Activated naive CD8-positive, alpha-beta T cell treated with anti-CD3 and anti-CD28 coated beads, Interleukin-2, amount 10 ng/mL, durations not matched to agents 7 days and 5 days (primary cell): ENCODE data around the gene TAB3. TPM values are rescaled to one million over a fixed set of nuclear protein-coding genes. Genes with fewer than 3 reads are reported as not detected.
"Not testable (repeated sequence)": the region's sequence is repeated elsewhere in the genome, so short reads cannot be mapped to it uniquely, and the experiment has no call there.

Source experiments
- ATAC-seq: fragments of 150-1000 bp; cut with Tn5 transposase; one replicate; pipeline ENCODE4 v1.10.0; 2021; ENCODE audit warnings: low read depth, moderate library complexity
- POLR2A ChIA-PET: fragments of 350-600 bp; sonication (Branson Sonifier 250); formaldehyde crosslinking; loops from one replicate; lab custom pipeline; 2021; ENCODE audit warnings: antibody characterized with exemption; lab: Charles Lee
- DNase-seq: peaks from one replicate; pipeline ENCODE4 v3.0.0; 2021
- H3K27ac Mint-ChIP-seq: one replicate; pipeline ENCODE4 v1.8.0; 2022; ENCODE audit warnings: mild to moderate bottlenecking, mixed read lengths
- H3K27me3 Mint-ChIP-seq: one replicate; pipeline ENCODE4 v1.8.0; 2022; ENCODE audit warnings: mild to moderate bottlenecking, moderate library complexity, mixed read lengths
- H3K36me3 Mint-ChIP-seq: one replicate; pipeline ENCODE4 v1.8.0; 2021; ENCODE audit warnings: mild to moderate bottlenecking, mixed read lengths
- H3K4me1 Mint-ChIP-seq: one replicate; pipeline ENCODE4 v1.8.0; 2021; ENCODE audit warnings: mixed read lengths
- H3K4me3 Mint-ChIP-seq: one replicate; pipeline ENCODE4 v1.8.0; 2022; ENCODE audit warnings: mild to moderate bottlenecking, moderate library complexity, mixed read lengths
- H3K9me3 Mint-ChIP-seq: one replicate; pipeline ENCODE4 v1.8.0; 2021; ENCODE audit warnings: mixed read lengths
- total RNA-seq, 2 experiments: library from RNA; stranded (reverse); gene quantifications; one replicate each; pipeline ENCODE4 v1.2.3, GENCODE V29; 2021

The TAB3 gene
- total RNA-seq, 2 experiments from 2014 or later: 17.3 to 20.7 TPM

- H3K27me3 Mint-ChIP-seq: peaks cover 1% of the 10 kb centered on the region
- no peaks in the 10 kb centered on the region for H3K36me3 Mint-ChIP-seq
- no peak for DNase-seq
- no peak overlapping the region for H3K4me3 Mint-ChIP-seq
- H3K4me1 Mint-ChIP-seq: peaks cover 19% of the 10 kb centered on the region
- no peak for ATAC-seq
- POLR2A ChIA-PET: no interaction called here
- H3K27ac Mint-ChIP-seq: no peak overlapping the region
- H3K9me3 Mint-ChIP-seq: no peaks in the 10 kb centered on the region
Measured at GRCh38 chrX:30824275-30824674, 64.8 kb downstream of the TAB3 start.

- ATAC-seq: no peak
- DNase-seq: no peak
- Mint-ChIP-seq H3K27me3 (peaks cover 1% of the 10 kb centered on the region), H3K4me1 (peaks cover 24% of the 10 kb centered on the region), H3K27ac (no peak overlapping the region), H3K4me3 (no peak overlapping the region), H3K9me3 (no peaks in the 10 kb centered on the region), H3K36me3 (no peaks in the 10 kb centered on the region)
- POLR2A ChIA-PET: no interaction called here
Measured at GRCh38 chrX:30822764-30823163, 66.3 kb downstream of the TAB3 start.

GRCh38 chrX:30822068-30822681 lies 66.9 kb downstream of the TAB3 start:
- H3K27ac Mint-ChIP-seq: no peak overlapping the region

GRCh38 chrX:30821116-30821515 lies 67.9 kb downstream of the TAB3 start:
- POLR2A ChIA-PET: no interaction called here
- ATAC-seq: no peak
- H3K4me1 Mint-ChIP-seq: peaks cover 21% of the 10 kb centered on the region
- H3K4me3 Mint-ChIP-seq: no peak overlapping the region
- DNase-seq: no peak
- H3K27me3 Mint-ChIP-seq: peaks cover 1% of the 10 kb centered on the region
- no peaks in the 10 kb centered on the region for H3K36me3 Mint-ChIP-seq
- no peaks in the 10 kb centered on the region for H3K9me3 Mint-ChIP-seq
- no peak overlapping the region for H3K27ac Mint-ChIP-seq

More at GRCh38 chrX:30822068-30822681, 66.9 kb downstream of the TAB3 start:
- H3K4me1 Mint-ChIP-seq: peaks cover 24% of the 10 kb centered on the region
- H3K36me3 Mint-ChIP-seq: no peaks in the 10 kb centered on the region
- DNase-seq (no peak), ATAC-seq (no peak)
- no peaks in the 10 kb centered on the region for H3K9me3 Mint-ChIP-seq
- POLR2A ChIA-PET: no interaction called here
- peaks cover 1% of the 10 kb centered on the region for H3K27me3 Mint-ChIP-seq
- H3K4me3 Mint-ChIP-seq: no peak overlapping the region

- no peak for DNase-seq
- Mint-ChIP-seq H3K27me3 (peaks cover 1% of the 10 kb centered on the region), H3K9me3 (no peaks in the 10 kb centered on the region), H3K4me1 (peaks cover 11% of the 10 kb centered on the region), H3K4me3 (no peak overlapping the region), H3K27ac (no peak overlapping the region), H3K36me3 (no peaks in the 10 kb centered on the region)
- no peak for ATAC-seq
- POLR2A ChIA-PET: no interaction called here
Measured at GRCh38 chrX:30819080-30819479, 70.0 kb downstream of the TAB3 start.

- Mint-ChIP-seq H3K27ac (no peak overlapping the region), H3K27me3 (no peaks in the 10 kb centered on the region), H3K4me3 (no peak overlapping the region), H3K9me3 (no peaks in the 10 kb centered on the region), H3K36me3 (no peaks in the 10 kb centered on the region), H3K4me1 (peaks cover 7% of the 10 kb centered on the region)
- DNase-seq (no peak), ATAC-seq (no peak)
- POLR2A ChIA-PET: no interaction called here
Measured at GRCh38 chrX:30816079-30816478, 73.0 kb downstream of the TAB3 start.

- Mint-ChIP-seq H3K27me3 (no peaks in the 10 kb centered on the region), H3K4me1 (peaks cover 7% of the 10 kb centered on the region), H3K4me3 (no peak overlapping the region), H3K36me3 (no peaks in the 10 kb centered on the region), H3K27ac (no peak overlapping the region), H3K9me3 (no peaks in the 10 kb centered on the region)
- ATAC-seq: no peak
- POLR2A ChIA-PET: no interaction called here
- DNase-seq: no peak
Measured at GRCh38 chrX:30814978-30815377, 74.1 kb downstream of the TAB3 start.

- Mint-ChIP-seq H3K4me3 (no peak overlapping the region), H3K36me3 (no peaks in the 10 kb centered on the region), H3K27me3 (no peaks in the 10 kb centered on the region), H3K4me1 (no peaks in the 10 kb centered on the region), H3K9me3 (no peaks in the 10 kb centered on the region), H3K27ac (no peak overlapping the region)
- POLR2A ChIA-PET: no interaction called here
- DNase-seq (no peak), ATAC-seq (no peak)
Measured at GRCh38 chrX:30812326-30812725, 76.7 kb downstream of the TAB3 start.

- no peak overlapping the region for H3K27ac Mint-ChIP-seq
- H3K36me3 Mint-ChIP-seq: no peaks in the 10 kb centered on the region
- no peaks in the 10 kb centered on the region for H3K27me3 Mint-ChIP-seq
- no peaks in the 10 kb centered on the region for H3K4me1 Mint-ChIP-seq
- DNase-seq: no peak
- no peaks in the 10 kb centered on the region for H3K9me3 Mint-ChIP-seq
- no peak overlapping the region for H3K4me3 Mint-ChIP-seq
- POLR2A ChIA-PET: no interaction called here
- ATAC-seq: no peak
Measured at GRCh38 chrX:30806187-30806728, 82.8 kb downstream of the TAB3 start.

- DNase-seq: no peak
- POLR2A ChIA-PET: no interaction called here
- no peak for ATAC-seq
- Mint-ChIP-seq H3K27me3 (no peaks in the 10 kb centered on the region), H3K4me1 (no peaks in the 10 kb centered on the region), H3K36me3 (no peaks in the 10 kb centered on the region), H3K9me3 (no peaks in the 10 kb centered on the region), H3K4me3 (no peak overlapping the region), H3K27ac (no peak overlapping the region)
Measured at GRCh38 chrX:30804462-30804861, 84.6 kb downstream of the TAB3 start.

- POLR2A ChIA-PET: no interaction called here
- Mint-ChIP-seq H3K27ac (no peak overlapping the region), H3K9me3 (no peaks in the 10 kb centered on the region), H3K4me1 (no peaks in the 10 kb centered on the region), H3K4me3 (no peak overlapping the region), H3K36me3 (no peaks in the 10 kb centered on the region), H3K27me3 (no peaks in the 10 kb centered on the region)
- ATAC-seq: no peak
- no peak for DNase-seq
Measured at GRCh38 chrX:30800901-30801300, 88.2 kb downstream of the TAB3 start.

GRCh38 chrX:30799327-30799726 lies 89.7 kb downstream of the TAB3 start:
- H3K4me3 Mint-ChIP-seq: no peak overlapping the region
- H3K9me3 Mint-ChIP-seq: no peaks in the 10 kb centered on the region
- no peaks in the 10 kb centered on the region for H3K4me1 Mint-ChIP-seq

GRCh38 chrX:30798810-30799209 lies 90.2 kb downstream of the TAB3 start:
- no peak overlapping the region for H3K4me3 Mint-ChIP-seq
- DNase-seq (no peak), ATAC-seq (no peak)
- H3K4me1 Mint-ChIP-seq: no peaks in the 10 kb centered on the region
- no peaks in the 10 kb centered on the region for H3K36me3 Mint-ChIP-seq
- POLR2A ChIA-PET: no interaction called here
- H3K27ac Mint-ChIP-seq: no peak overlapping the region
- no peaks in the 10 kb centered on the region for H3K9me3 Mint-ChIP-seq
- no peaks in the 10 kb centered on the region for H3K27me3 Mint-ChIP-seq

More at GRCh38 chrX:30799327-30799726, 89.7 kb downstream of the TAB3 start:
- Mint-ChIP-seq H3K27ac (no peak overlapping the region), H3K36me3 (no peaks in the 10 kb centered on the region), H3K27me3 (no peaks in the 10 kb centered on the region)
- DNase-seq (no peak), ATAC-seq (no peak)
- POLR2A ChIA-PET: no interaction called here

GRCh38 chrX:30797301-30797700 lies 91.8 kb downstream of the TAB3 start:
- H3K27me3 Mint-ChIP-seq, POLR2A ChIA-PET, H3K9me3 Mint-ChIP-seq, H3K27ac Mint-ChIP-seq, H3K36me3 Mint-ChIP-seq, H3K4me3 Mint-ChIP-seq, DNase-seq, ATAC-seq, H3K4me1 Mint-ChIP-seq: not testable (repeated sequence)
